Measurements from ENCODE around the gene GLIPR1.
"Not testable (repeated sequence)": the region's sequence is repeated elsewhere in the genome, so short reads cannot be mapped to it uniquely, and the experiment has no call there.

Gene GLIPR1

DNA sequence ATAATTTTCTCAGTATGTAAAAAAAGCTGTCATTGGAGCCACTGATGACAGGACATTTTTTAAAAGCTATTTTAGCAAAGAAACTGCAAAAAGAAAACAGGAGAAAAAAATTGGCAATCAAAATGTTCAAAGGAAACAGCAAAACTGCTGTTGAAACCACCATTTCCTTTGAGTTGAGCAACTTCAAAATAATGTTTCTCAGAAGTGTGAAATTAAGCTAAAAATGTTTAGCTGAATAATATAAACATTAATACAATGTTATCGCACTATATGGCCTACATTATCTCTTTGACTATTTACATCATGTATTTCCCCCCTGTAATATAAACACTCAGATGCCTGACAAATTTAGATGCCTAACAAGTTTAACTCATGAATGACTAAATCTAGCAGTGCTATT is 23.4 kb upstream of the GLIPR1 start:
- no peak for DNase-seq (ENCODE audit: low read depth)
- H3K4me3 ChIP-seq (ENCODE audit: low read length): no peak overlapping the region

DNA sequence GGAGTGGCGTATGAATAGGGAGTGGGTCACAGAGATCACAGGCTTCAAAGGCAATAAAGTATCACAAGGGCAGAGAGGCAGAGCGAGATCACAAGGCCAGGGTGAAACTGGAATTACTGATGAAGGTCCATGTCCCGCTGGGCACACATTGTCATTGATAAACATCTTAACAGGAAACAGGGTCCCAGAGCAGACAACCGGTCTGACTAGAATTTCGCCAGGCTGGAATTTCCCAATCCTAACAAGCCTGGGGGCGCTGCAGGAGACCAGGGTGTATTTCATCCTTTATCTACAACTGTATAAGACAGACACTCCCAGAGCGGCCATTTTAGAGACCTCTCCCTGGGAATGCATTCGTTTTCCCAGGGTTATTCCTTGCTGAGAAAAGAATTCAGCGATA is 22.7 kb upstream of the GLIPR1 start:
- not testable (repeated sequence) for DNase-seq (ENCODE audit: low read depth); H3K4me3 ChIP-seq (ENCODE audit: low read length)

More for the DNA sequence above, 23.4 kb upstream of the GLIPR1 start:
- TF ChIP-seq, protein P1, sequence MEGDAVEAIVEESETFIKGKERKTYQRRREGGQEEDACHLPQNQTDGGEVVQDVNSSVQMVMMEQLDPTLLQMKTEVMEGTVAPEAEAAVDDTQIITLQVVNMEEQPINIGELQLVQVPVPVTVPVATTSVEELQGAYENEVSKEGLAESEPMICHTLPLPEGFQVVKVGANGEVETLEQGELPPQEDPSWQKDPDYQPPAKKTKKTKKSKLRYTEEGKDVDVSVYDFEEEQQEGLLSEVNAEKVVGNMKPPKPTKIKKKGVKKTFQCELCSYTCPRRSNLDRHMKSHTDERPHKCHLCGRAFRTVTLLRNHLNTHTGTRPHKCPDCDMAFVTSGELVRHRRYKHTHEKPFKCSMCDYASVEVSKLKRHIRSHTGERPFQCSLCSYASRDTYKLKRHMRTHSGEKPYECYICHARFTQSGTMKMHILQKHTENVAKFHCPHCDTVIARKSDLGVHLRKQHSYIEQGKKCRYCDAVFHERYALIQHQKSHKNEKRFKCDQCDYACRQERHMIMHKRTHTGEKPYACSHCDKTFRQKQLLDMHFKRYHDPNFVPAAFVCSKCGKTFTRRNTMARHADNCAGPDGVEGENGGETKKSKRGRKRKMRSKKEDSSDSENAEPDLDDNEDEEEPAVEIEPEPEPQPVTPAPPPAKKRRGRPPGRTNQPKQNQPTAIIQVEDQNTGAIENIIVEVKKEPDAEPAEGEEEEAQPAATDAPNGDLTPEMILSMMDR (IDR thresholded peaks at IDR 0.05; ENCODE audit: insufficient read depth, low read depth, low read length, missing control alignments): no peak

DNA sequence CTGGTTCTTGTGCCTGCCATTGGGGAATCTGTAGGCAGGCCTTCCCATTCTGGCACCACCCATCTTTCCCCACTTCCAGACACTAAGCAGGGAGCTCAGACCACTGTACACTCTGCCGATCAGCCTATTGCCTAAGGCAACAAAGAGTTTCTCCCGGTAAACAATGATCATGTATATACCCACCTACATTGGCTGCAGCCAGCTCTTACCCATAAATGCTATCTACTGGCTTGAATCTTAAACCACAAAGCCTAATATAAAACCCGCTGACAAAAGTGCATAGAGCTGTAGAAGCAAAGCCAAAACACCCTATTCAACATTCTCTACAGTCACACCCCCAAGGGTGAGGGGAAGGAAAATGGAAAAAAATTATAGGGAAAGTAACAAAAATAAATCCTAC is 20.8 kb upstream of the GLIPR1 start:
- TF ChIP-seq, protein P1 (IDR thresholded peaks at IDR 0.05; ENCODE audit: insufficient read depth, low read depth, low read length, missing control alignments): no peak
- no peak overlapping the region for H3K4me3 ChIP-seq (ENCODE audit: low read length)
- no peak for DNase-seq (ENCODE audit: low read depth)

DNA sequence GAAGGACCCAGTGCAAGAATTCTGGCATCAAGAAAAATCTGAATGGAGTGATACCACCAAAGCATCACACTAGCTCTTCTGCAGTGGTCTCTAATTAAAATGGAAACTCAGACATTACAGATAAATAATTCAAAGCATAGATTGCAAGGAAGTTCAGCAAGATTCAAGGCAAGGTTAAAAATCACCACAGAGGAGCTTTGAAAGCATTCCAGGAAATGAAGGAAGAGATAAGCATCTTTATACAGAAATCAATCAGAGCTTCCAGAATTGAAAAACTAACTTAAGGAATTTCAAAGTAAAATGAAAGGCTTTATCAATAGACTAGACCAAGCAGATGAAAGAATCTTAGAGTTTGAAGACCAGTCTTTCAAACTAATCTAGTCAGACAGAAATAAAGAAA is 20.4 kb upstream of the GLIPR1 start:
- H3K4me3 ChIP-seq (ENCODE audit: low read length): no peak overlapping the region
- DNase-seq (ENCODE audit: low read depth): no peak
- TF ChIP-seq, protein P1 (IDR thresholded peaks at IDR 0.05; ENCODE audit: insufficient read depth, low read depth, low read length, missing control alignments): no peak

DNA sequence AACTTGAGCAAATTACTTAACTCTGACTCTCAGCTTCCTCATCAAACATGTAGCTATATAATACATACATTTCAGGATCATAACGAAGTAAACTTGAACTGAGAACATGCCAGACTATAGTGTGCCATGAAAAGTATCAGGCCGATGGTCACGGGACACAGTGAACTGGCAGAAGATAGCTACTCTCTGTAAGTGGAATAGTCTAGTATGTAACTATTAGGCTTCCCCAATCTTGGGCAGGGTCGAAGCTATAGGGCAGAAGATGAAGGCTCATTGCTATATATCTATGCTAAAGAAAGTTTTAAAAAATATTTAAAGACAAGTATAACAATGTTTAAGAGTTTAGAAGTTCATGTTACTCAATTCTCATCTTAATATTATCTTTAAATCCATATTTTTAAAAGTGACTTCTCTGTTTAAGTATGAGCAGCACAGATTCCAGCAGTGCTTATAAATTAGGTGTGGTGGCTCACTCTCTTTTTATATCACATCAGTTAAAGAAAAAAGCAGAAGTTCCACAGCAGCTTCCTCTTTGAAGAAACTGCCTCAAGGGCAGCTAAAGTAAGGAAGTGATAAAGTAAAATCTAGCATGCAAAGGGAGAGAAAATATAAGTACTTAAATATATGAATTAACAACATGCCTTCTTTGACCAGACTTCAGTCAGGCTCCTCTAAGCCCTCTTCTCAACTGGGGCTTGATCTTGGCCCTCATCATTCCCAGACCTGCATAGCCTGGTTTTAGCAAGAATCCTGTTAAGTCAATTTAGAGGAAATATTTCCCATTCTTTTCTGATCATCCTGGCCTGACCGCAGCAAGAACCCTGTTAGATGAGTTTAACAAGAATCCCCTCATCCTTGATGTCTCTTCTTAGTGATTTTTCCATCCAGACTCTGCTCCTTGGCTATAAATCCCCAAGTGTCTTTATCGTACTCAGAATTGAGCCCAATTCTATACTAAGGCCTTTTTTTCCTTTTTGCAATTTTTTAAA is 8.4 kb upstream of the GLIPR1 start:
- TF ChIP-seq, protein P1 (IDR thresholded peaks at IDR 0.05; ENCODE audit: insufficient read depth, low read depth, low read length, missing control alignments): no peak
- no peak overlapping the region for H3K4me3 ChIP-seq (ENCODE audit: low read length)
- DNase-seq (ENCODE audit: low read depth): no peak

DNA sequence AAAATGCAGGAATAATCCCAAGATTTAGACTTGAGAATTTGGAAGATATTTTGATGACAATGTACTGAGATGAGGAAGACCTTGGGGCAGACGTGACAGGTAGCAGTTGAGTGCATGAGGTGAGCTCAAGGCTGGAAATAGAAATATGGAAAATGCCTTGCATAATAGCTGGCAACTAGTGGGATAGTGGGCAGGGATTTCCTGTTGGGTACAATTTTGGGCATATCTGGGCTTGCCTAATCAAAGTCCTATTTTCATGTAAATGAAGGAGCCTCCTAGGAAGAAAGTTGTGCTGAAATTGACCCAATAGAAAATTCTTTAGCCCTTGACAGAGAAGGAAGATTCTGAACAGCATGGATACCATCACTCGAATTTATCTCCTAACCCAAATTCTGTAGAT is 6.4 kb upstream of the GLIPR1 start:
- TF ChIP-seq, protein P1 (IDR thresholded peaks at IDR 0.05; ENCODE audit: insufficient read depth, low read depth, low read length, missing control alignments): no peak
- peak; percentile 70 for DNase-seq (ENCODE audit: low read depth)
- H3K4me3 ChIP-seq (ENCODE audit: low read length): no peak overlapping the region

DNA sequence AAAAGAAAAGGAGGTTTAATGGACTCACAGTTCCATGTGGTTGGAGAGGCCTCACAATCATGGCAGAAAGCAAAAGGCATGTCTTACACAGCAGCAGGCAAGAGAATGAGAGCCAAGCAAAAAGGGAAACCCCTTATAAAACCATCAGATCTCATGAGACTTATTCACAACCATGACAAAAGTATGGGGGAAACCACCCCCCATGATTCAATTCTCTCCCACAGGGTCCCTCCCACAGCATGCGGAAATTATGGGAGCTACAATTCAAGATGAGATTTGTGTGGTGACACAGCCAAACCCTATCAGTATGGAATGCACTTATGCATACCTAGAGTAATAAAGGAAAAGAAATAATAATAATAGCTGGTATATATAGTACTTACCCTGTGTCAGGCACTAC is 4.5 kb upstream of the GLIPR1 start:
- H3K4me3 ChIP-seq (ENCODE audit: low read length): no peak overlapping the region
- DNase-seq (ENCODE audit: low read depth): no peak
- TF ChIP-seq, protein P1 (IDR thresholded peaks at IDR 0.05; ENCODE audit: insufficient read depth, low read depth, low read length, missing control alignments): no peak
